Kidney tubule cell (primary cell): ENCODE data around the gene MUC12.
"Not testable (repeated sequence)": the region's sequence is repeated elsewhere in the genome, so short reads cannot be mapped to it uniquely, and the experiment has no call there.

Source experiments
- DNase-seq: peaks from one replicate; pipeline ENCODE4 v3.0.0-alpha.2; 2018; ENCODE audit warnings: low spot score

The MUC12 gene

DNA sequence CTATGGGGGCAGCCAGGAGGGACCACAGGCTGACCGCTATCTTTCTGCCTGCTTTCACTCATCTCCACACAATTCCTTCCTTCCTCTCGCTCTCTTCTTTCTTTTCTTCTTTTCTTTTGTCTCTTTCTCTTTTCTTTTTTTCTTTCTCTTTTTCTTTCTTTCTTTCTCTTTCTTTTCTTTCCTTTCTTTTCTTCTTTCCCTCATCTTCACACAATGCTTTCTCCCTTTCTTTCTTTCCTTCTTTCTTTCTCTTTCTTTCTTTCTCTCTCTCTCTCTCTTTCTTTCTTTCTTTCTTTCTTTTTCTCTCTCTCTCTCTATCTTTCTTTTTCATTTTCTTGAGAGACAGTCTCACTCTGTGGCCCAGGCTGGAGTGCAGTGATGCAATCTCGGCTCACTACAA is 6.8 kb upstream of the MUC12 start:
- DNase-seq = no peak

DNA sequence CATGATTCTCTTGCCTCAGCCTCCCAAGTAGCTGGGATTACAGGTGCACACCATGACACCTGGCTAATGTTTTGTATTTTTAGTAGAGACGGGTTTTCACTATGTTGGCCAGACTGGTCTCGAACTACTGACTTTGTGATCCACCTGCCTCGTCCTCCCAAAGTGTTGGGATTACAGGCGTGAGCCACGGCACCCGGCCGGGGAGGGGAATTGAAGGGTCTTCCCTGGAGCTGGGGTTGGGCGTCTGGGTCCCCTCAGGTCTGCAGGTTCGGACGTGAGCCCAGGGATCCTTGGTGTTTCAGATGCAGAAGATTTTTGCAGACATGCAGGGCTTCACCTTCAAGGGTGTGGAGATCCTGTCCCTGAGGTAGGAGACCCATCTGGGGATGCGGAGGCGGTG is 6.0 kb upstream of the MUC12 start:
- no peak for DNase-seq

- no peak for DNase-seq
Measured at GRCh38 chr7:100963874-100964273, 5.5 kb upstream of the MUC12 start.

DNA sequence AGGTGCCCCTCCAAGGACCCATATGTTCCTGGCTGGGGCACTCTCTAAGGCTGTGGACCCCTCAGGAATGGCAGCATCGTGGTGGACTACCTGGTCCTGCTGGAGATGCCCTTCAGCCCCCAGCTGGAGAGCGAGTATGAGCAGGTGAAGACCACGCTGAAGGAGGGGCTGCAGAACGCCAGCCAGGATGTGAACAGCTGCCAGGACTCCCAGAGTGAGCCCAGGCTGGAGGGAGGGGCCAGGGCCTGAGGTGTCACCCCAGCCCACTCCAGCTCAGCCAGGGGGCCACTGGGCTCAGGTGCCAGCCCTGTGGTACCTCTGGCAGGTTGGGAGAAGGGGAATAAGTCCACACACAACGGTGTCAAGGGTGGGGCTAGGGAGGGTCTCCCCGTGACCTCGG is 4.7 kb upstream of the MUC12 start:
- no peak for DNase-seq

- DNase-seq = no peak
Measured at GRCh38 chr7:100965045-100965722, 4.2 kb upstream of the MUC12 start.

- peak; percentile 82 for DNase-seq
Measured at GRCh38 chr7:100965723-100966541, 3.4 kb upstream of the MUC12 start.

DNA sequence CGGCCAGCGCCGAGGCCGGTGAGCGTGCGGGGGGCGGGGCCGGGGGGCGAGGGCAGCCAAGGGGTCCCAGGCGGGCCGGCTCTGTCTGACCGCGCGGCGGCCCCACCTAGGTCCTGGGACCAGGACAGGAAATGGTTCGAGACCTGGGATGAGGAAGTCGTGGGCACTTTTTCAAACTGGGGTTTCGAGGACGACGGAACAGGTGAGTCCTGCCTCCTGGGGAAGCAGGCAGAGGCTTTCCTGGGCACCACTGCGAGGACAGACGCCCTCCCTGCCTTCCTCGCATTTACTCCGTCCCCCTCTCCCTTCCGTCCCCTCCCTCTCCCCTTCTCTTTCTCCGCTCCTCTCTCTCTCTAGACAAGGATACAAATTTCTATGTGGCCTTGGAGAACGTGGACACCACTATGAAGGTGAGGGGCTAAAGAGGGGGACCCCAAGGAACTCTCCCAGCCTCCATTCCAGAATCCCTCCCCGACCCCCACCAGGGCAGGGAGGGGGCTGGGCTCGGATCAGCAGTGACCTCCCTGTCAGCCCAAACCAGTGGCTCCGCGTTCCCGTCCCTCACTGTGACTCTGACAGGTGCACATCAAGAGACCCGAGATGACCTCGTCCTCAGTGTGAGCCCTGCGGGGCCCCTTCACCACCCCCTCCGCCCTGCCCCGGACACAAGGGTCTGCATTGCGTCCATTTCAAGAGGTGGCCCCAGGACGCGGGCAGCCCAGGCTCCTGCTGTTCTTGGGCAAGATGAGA is 2.6 kb upstream of the MUC12 start:
- no peak for DNase-seq

DNA sequence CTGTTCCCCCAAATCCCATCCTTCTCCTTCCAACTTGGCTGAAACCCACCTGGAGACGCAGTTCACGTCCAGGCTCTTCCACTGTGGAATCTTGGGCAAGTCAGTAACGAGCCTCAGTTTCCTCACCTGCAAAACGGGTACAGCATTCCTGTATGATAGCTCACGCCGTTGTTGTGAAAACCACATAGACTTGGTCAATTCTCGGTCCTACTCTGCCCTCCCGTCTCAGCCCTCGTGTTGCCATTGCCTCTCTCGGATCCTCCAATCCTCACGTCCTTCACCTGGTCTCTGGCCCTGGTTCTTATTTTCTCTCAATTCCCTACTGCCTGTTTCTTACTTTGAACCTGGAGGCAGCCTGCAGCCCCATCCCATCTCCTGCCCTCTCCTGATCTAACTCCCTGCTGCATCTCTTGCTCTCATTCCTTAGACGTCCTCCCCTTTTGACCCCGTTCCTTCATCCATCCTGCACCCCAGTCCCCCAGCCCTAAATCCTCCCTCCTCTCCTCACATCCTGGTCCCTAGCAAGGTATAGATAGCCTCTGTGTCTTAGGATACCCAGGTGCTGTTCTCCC is 2.0 kb upstream of the MUC12 start:
- no peak for DNase-seq

GRCh38 chr7:100968031-100968430 is 1.3 kb upstream of the MUC12 start:
- DNase-seq = no peak

DNA sequence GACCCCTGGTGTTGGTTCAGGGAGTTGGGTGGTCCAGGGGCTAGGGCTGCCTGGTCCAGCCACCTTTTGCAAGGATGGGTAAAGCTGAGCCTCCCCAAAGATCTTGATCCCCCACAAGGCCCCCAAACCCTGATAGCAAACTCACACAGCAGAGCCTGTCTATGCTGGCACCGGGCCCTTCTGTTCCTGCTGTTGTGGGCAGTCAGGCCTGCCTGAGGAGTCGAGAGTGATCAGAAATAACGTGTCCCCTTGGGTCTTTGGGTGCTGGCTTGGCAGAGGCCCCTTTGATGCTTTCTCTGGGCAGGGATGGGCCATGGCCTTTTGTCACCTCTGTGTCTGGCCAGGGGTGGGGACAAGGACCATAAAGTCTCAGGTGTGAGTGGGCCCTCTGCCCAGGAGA is 715 bp upstream of the MUC12 start:
- no peak for DNase-seq

DNA sequence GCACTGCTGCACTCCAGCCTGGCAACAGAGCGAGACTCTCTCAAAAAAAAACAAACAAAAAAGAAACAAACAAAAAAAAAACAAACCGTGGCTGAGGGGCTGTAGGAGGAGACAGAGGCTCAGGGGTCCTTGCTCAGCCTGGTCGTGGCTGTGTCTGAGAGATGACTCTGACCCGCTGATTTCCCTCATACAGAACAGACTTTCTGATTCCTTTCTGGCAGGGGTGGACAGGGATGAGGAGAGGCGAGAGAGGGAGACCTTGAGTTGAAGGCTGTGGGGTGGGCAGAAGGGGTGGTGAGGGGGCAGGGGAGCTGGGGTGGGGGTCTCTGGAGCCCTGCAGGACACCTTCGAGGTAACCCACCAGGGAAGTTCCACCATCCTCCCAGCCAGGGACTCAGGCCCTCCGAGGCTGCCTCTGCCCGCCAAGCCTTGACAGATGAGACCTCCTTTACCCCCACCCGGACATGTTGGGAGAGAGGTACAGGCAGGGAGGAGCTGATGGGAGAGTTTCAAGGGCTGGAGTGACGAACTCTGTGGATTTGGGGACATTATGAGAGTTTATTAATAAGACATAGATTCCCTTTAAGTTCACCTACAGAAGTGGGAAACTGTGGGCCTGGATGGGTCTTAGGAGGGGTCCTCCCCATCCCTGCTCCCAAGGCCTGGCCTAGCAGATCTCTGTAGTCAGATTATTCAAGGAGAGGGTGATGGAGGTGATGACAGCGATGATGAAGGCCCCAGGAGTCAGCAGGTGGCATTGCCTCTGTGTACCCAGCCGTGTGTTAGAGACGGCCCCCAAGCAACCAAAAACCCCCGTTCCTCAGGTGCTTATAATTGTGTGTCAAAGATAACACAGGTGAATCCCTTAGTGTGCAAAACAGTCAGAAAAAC is 2.0 kb downstream of the MUC12 start:
- DNase-seq = no peak

GRCh38 chr7:100972002-100972347 is 2.6 kb downstream of the MUC12 start:
- DNase-seq = no peak

DNA sequence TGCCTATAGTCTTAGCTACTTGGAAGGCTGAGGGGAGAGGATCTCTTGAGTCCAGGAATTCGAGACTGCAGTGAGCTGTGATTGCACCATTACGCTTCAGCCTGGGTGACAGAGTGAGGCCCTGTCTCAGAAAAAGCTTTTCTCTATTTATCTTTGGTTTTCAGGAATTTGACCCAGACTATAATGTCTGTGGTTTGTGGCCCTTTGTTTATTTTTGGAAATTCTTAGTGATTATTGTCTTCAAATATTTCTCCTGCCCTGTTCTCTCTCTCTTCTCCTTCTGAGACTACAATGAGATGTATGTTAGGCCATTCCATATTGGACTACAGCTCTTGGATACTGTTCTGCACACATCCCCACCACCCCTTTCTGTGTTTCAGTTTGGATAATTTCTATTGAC is 4.7 kb downstream of the MUC12 start:
- DNase-seq = peak; percentile 32

- no peak for DNase-seq
Measured at GRCh38 chr7:100975371-100975821, 6.0 kb downstream of the MUC12 start.

DNA sequence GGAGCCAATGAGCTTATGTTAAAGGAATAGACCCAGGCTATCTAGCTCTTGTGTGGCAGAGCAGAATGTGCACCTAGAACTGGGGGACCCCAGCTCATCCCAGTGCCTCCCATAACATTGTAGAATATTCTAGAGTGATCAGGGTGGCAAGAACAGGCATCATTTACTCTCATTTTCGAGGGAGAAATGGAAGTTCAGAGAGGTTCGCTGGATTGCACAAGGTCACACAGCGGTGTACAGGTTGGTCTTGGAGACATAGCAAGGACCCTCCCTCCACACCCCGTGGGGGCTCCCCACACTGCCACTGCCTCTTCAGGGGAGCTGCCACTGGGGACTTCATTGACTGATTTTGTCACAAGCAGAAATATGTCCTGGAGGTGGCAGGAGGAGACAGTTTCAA is 8.9 kb downstream of the MUC12 start:
- no peak for DNase-seq

DNA sequence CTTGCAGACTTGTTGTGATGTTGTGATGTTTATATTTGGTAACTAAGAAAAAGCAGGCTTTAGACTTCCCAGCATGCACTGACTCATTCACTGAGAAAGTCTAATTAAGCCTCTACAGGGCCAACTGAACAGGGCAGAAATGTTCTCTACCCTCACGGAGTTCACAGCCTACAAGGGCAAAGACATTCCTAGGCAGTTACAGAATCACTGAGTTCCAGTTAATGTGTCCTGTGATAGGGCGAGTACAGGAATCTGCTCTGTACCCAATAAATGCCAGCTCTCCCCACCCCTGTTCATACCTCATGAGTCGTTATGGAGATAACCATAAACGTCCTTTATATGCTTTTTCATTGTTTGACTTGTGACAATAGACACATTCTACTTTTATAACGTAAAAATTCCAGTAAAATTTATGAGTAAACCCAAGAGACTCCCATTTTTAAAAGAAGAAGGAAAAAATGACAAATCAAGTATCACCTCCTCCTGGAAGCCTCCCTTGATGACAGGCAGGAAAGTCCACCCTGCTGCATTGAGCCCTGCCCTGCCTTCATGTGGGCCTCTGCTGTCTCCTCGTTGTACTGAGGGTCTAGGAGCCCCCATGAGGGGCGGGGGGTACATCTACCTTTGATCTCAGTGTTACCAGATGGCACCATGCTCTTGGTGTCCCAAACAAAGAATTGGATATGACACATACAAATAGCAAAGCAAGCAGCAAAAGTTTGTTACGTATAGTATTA is 14.3 kb downstream of the MUC12 start:
- peak; percentile 97 for DNase-seq

GRCh38 chr7:100984241-100984918 is 15.0 kb downstream of the MUC12 start:
- peak; percentile 21 for DNase-seq

GRCh38 chr7:100985033-100985797 is 15.8 kb downstream of the MUC12 start:
- DNase-seq = peak; percentile 76

DNA sequence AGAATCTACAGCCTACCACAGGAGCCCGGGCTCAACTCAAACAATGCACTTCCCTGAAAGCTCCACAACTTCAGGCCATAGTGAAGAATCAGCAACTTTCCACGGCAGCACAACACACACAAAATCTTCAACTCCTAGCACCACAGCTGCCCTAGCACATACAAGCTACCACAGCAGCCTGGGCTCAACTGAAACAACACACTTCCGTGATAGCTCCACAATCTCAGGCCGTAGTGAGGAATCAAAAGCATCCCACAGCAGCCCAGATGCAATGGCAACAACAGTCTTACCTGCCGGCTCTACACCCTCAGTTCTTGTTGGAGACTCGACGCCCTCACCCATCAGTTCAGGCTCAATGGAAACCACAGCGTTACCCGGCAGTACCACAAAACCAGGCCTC is 22.3 kb downstream of the MUC12 start:
- DNase-seq = no peak

DNA sequence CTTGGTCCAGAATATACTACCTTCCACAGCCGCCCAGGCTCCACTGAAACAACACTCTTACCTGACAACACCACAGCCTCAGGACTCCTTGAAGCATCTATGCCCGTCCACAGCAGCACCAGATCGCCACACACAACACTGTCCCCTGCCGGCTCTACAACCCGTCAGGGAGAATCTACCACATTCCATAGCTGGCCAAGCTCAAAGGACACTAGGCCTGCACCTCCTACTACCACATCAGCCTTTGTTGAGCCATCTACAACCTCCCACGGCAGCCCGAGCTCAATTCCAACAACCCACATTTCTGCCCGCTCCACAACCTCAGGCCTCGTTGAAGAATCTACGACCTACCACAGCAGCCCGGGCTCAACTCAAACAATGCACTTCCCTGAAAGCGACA is 22.9 kb downstream of the MUC12 start:
- DNase-seq = not testable (repeated sequence)
